Stimulated activated naive CD4-positive, alpha-beta T cell treated with Interleukin-2 at 50 U/mL for 16 hours (primary cell): Measurements from ENCODE around the gene OCA2.

Experiments used
- DNase-seq: peaks from one replicate; lab custom pipeline; 2025; lab: John Stamatoyannopoulos, UW

The OCA2 gene

DNA sequence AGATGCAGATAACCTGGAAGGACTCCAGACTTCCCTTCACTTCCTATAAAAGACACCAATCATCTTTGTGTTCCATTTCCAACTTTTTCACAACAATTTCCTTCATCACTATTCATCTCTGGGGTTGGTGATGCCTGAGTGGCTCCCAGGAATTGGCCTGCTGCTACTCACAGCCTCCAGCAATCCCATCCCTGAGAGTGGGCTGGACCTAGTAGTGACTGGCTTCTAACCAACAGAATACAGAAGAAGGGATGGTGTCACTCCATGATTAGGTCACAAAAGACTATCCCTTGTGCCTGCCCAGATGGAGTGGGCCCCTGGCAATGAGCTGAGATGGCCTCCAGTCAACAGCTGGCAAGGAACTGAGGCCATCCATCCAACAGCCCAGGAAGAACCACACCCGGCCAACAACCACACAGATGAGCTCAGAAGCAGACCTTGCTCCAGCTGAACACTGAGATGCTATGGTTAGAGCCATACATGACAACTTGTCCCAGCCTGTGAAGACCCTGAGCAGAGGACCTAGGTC is 20.9 kb downstream of the OCA2 start:
- DNase-seq: no peak

DNA sequence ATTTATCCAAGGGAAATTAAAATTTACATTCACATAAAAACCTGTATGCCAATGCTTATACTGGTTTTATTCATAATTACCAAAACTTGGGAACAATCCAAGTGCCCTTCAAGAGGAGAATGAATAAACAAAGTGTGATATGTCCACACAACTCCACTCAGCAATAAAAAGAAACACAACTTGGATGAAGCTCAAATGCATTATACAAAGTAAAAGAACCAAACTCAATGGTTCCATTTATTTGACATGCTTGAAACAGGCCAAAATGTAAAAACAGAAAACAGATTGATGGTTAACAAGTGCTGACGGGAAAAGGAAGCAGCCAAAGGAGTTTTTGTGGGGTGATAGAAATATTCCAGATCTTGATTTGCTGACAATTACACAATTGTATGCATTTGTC is 23.5 kb downstream of the OCA2 start:
- no peak for DNase-seq

DNA sequence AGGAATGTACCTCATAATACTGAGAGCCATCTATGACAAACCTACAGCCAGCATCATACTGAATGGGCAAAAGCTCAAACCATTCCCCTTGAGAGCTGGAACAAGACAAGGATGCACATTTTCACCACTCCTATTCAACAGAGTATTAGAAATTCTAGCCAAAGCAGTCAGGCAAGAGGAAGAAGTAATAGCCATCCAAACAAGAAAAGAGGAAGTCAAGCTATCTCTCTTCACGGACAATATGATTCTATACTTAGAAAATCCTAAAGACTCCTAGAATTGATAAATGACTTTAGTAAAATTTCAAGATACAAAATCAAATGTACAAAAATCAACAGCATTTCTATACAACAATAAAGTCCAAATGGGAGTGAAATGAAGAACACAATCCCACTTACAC is 30.2 kb downstream of the OCA2 start:
- DNase-seq: no peak

DNA sequence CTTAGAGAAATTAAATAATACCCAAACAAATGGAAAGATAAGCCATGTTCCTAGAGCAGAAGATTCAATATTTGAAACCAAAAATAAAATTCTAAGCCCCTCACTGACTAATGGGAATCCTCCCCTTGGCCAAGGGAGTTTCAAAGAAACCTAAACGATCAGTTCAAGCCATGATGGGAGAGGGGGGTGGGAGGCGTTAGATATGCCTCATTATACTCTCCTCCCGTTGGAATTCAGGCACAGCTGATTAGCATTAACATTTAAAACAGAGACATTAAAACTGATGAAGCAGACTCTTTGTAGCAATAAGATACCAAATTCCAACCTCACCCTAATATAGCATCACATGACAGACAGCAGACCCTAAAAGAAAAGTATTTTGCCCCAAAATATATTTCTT is 32.9 kb downstream of the OCA2 start:
- DNase-seq: no peak

DNA sequence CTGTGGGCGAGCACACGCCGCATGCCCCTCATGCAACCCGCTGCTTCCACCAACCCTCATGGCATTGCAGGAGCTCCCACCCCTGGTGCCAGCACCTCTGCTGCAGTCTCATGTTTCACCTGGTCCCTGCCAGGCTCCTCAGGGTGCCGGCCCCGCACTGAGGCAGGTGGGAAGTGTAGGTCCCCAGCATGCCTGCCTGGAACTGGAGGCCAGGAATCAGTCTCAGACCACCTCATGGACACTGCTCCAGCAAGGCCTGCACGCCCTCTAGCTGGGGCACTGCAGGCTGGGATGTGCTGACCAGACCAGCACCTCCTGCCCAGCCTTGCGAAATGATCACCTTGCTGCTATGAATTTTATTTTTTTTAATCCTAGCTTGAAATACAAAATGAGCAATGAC is 39.1 kb downstream of the OCA2 start:
- DNase-seq: no peak

DNA sequence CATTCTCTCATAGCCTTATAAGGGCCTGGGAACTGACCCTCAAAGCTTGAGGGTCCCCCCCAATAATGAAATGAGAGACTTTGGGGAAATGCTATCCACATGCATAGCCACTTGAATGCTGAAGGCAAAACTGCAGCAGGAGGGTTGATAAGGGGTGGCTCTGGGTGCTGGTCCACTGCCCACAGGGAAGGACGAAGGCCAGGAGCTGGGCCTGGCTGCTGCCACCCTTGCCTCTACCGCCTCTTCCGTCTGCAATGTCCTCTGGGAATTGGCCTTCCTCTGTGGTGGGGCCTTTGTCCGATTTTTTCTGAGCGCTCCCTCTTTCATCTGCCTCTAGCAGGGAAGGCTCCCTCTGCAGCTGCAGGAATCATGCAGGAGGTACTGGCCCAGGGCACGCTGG is 41.0 kb downstream of the OCA2 start:
- no peak for DNase-seq

DNA sequence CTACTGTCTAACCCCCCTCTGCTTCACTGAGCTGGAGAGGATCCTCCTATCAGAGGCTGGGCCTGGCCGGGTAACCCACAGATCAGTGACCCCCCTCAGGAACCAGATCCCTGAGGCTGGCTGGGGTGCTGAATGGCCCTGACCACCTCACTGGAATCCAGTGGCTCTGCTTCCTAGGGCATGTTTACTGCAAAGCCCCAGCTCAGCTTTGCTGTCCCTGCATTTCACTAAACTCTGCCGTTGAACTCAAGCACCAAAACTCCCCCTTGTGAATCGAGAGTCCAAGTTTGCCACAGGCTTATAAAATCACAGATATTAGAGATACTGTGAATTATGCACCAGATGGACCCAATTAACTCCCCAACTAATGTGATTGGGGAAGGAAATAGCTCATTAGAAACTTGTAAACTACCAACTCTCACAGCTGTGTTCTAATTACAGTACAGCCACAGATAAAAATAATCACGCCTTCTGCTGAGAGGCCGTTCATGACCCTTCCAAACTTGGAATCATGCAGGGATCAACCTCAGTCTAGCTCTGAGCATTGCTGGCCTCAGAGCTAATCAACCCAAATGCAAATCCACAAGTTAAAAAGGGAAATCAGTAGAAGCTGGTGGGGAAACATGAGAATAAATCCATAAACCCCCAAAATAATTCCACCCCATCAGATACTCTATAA is 47.0 kb downstream of the OCA2 start:
- no peak for DNase-seq

DNA sequence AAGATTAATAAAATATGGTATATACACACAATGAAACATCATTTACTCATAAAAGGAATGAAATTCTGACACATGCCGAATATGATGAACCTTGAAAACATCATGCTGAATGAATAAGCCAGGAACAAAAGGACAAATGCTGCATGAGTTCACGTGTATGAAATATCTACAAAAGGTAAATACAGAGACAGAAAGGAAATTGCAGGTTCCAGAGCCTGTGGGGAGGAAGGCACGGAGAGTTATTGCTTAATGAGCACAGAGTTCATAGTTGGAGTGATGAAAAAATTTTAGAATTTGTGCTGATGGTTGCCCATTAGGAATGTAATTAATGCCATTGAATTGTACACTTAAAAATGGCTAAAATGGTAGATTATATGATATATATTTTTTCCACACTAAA is 49.5 kb downstream of the OCA2 start:
- no peak for DNase-seq

DNA sequence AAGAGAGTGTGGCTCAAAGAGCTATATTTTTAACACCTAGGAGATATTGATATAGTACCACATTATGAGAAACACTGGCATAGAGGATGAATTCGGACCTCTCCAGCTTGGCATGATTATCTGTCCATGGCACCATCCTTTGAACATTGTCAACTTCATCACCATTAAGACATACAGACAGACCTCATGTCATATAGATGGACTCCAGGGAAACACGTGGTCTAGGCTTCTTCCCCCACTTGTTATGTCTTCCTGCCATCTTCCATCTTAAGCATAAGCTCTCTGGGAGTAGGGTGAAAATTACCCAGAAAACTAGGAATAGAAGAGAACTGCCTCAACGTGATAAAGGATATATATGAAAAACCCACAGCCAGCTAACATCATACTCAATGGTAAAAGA is 51.8 kb downstream of the OCA2 start:
- no peak for DNase-seq

DNA sequence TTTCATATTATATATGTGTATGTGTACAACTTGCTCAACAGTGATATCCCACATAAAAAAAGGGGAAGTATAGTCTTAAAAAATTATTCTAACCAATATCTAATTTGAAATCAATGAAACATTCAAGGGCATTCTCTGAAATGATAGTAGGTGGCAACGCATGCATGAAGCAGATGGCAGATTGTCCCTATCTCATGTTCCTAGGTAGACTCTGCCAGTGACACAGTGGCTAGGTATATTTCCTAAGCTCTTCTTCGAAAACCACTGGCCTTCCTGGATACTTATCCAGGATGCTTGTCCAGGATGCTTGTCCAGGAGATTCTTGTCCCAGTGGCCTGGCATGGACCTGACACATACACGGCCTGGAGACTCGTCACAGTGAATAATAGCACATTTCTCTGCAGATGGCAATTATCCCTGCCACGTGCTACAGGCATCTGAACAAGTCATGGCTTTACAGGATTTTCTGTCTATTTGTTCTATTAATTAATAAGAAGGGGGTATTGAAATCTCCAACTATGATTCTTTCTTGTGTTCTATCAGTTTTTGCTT is 54.9 kb downstream of the OCA2 start:
- DNase-seq: no peak

DNA sequence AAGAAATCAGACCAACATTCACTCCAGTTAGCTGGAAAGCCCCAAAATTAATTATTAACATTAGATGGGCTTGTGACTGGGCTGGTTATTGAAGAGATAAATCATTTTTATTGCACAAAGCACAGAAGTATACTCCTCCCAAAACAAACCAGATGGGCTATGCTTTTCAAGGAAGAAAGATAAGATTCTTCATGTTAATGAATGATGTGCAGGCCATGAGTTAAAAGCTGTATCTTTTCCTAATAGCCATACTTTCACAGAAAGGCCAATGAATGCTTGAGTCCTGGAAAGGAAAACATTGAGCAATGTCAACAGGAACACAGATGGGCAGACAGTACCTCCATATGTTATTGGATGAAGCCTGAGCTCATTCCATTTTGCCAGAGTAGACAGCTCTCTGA is 55.4 kb downstream of the OCA2 start:
- no peak for DNase-seq

DNA sequence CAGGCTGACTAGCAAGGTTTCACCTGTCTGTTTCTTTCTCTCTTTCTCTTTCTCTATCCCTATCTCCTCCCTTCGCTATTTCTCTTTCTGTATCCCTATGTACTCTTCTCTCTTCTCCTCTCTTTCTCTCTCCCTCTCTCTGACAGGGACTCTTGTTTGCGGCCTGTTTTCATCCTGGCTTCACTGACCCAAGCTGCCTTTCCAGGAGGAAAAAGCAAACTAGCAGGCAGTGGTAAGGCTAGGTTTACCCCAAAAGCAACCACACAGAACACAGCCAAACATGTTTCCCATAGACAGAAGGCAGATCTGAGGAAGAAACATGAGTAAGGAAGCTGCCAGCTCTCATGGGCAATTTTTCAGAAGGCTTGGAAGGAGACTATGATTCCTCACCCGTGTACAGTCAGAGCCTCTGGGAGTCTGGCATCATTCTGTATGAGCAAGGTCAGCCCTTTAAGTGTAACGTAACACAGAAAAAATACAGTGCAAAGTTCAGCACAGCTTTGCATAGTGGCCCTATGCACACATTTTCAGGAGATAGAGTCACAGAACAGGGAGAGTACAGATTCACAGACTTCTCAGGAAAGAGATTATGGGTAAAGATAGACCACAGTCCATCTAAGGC is 61.0 kb downstream of the OCA2 start:
- no peak for DNase-seq

DNA sequence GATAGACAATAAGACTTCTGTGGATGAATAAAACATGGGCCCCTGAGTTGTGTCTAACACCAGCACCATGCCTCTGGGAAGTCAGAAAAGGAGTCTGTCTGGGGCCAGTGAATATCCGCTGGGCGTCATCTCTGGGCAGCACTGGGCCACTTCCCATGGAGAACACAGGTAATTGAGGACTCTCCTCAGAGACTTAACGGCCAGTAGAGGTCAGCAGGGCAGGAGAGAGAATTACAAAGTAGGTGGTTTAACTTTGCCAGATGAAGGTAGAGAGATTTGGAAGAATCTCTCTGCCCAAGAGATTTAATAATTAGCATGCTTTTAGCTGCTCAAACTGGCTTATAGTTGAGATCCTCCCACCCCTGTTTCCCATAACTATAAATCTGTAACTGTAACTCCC is 65.7 kb downstream of the OCA2 start:
- DNase-seq: no peak

DNA sequence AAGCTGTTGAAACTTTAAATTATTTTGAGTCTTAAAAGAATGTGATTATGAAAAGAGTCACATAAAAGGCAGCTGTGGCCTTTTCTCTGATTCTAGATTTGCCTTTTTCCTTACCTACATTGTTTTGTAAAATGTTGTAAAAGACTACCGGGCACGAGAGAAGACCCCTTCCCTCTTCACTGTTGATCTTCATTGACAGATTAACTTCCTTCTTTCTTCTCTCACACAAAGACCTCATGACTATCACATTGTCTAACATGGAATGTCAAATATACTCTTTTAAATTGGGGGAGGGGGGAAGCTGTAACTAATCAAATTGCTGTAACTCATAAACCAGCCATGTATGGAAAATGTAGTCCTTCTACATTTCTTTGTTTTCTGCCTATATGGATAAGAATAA is 68.3 kb downstream of the OCA2 start:
- no peak for DNase-seq

DNA sequence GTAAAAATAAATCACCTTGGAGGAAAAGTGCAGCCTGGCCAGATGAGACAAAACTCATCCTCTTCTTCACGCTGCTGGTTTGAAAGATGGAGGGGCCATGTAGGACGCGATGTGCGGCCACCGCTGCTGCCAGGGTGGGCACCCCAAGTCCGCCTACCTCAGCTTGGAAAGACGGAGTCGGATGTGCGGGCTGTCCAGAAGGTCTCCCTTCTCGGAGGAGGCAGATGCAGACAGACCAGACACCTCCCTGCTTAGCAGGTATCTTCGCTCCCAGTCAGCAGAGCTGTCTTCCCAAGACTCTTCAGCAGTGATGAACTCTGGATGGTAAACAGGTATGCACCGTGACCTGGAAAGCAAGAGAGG is 71.4 kb downstream of the OCA2 start:
- no peak for DNase-seq

DNA sequence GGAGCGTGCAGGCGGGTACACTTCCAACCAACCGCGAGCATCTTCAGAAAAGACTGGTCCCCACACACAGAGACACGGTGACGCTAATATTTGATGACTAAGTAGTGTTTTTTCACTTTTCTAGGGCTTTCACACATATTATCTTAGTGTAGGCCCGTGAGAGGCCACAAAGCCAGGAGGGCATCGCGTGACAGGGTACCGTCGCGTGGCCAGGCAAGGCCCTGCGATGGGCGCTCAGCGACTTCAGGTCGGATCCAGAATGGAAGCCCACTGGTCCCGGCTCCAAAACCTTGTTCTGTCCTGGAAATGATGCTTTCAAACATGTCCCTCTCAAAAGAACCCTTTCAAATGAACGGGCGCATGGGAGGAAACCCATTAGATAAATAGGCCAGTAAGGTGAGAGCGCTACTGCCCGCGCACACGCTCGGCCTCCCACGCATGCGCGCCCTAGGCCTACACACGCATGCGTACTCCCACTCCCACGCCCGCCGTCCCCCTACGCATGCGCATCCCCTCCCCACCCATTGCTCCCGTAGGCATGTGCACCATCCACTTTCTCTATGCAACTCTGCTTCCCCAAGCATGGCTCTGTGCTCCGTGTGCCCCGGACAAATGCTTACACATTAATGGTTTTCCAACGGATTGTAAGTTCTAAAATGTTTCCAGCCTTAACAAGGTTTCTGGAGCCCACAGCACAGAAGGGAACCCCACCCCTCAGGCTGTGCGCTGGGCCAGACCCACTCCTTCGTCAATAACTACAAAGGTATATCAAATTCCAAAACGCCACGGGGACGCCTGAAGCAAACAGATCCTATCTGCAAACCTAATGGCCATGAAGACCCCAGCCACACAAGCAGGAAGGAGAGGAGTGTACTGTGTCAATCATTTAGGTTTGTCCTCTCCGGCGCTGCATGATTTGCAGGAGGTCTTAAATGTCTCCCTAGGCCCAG is 72.1 kb downstream of the OCA2 start:
- no peak for DNase-seq

DNA sequence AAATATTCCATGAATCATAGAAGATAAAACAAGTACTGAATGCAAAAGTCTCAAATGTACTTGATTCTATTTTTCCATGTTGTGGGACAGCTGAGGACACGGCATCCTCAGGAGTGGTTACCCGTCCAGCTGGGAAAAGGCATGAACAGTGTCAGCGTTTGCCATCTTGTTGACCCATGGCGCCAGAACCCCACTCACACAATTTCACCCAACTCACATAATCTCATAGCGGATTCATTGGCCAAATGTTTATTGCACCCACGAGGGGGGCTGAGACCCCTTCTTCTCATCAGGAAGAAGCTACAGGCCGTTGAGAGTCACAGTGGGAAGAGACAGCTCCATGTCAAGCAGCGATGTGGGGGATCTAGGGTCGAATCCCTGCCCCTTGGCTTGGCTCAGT is 72.9 kb downstream of the OCA2 start:
- no peak for DNase-seq

DNA sequence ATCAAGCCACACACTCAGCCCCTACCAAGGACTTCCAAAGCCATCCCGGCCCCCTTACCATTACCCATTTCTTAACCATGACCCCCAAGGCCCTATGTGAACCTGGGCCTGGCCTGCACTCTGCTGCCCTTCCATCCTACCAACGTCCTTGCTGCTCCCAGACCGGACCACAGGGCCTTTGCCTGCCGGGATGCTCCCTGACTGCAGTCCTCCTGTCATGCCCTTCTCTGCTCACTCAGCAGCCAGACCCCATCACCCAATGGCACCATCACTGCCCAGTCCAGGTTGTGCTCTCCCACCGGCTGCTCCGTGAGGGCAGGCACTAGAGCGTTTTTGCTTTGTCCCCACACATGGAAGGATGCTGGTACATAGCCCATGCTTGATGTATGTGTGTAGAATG is 73.7 kb downstream of the OCA2 start:
- no peak for DNase-seq

DNA sequence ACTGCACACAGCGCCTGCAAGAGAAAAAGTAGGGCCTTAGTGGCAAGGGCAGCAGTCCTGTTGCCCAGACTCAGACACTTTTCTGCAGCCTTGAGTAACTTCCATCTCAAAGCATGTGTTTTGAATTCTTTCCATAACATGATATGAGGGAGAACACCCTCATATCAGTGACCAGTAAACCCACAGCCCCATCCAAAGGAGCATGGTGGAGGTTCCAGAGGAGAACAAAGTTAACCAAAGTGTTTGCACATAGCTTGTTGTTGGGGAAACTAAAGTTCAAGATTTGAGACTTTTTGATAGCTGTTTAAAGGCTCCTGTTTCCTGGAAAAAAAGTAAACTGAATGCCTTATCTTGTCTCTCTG is 74.2 kb downstream of the OCA2 start:
- no peak for DNase-seq

DNA sequence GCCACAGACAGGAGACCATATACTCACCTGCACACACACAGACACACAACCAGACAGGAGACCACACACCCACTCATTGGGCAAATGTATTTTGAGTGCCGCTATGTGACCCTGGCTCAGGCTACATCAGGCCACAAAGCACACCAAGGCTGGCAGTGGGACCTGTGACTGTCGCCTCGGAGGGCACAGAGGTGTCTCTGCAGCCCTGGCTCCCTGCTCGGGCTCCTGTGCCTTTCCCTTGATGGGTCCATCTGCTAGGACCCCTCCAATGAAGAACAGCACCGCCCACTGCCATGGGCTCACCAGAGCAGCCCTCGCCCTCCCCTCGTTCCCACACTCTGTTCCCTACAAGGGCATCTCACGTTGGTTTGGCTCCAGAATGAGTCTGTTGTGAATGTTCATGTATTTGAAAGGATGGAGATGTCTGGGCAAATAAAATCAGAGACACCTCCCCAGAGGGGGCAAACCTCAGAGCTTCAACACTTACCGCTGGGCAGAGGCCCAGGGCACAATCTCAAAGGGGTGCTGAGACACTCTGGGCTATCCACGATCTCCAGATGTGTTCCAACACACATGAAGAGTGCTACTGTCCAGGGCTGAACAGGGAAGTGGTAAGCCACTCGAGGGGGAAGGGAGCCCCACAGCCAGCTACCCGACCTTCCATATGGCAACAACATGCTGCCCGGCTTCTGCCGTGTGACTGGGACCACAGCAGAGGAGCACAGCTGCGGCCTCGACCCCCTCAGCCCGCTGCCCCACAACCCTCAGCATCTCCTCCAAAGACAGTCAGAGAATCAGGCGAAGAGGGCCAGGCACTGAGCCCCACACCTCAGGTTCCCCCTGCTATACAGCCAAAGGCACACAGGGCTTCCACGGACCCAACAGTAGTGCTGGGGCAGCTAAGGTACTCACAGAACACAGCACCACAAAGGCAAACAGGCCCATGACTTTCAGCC is 74.9 kb downstream of the OCA2 start:
- no peak for DNase-seq

DNA sequence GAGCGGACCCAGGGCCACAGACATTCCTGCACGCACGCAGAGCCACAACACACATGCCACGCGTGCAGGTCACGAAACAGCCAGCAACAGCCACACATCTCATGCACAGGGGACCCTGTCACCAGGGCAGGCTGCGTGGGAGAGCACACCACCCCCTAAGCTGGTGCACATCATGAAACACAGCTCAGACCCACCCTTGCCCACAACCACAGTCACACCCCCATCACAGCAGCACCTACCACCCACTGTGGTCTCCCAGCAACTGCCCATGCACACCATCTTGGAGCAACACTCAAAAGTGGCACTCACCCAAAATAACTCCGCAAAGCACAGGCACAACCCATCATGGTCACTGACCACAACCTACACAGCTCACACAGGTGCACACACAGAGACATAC is 75.7 kb downstream of the OCA2 start:
- DNase-seq: no peak

DNA sequence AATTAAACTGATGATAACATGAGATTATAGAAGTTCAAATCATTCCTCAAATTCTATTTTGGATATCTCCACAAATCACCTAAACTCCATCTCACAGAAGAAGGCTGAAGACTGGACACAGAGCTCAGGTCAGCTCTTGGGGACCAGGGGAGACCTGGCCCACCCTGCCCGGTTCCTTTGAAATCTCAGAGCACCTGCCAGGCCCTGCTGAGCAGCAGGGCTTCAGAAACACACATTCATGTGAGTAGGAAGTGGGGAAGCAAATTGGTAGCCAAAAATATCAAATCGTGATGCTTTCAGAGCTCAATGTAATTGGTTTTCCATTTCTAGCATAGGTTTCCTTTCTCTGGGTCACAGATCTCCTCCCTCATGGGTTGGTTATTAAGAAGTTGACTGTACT is 76.2 kb downstream of the OCA2 start:
- no peak for DNase-seq
